IMR-90 (cell line): ENCODE measurements around the gene FRAS1. TPM values are rescaled to one million over a fixed set of nuclear protein-coding genes. Genes with fewer than 3 reads are reported as not detected.

ENCODE experiments used
- ATAC-seq: fragments of 200-7000 bp; cut with Tn5 transposase; 2 replicates; pipeline ENCODE4 v1.9.1; 2020; ENCODE audit warnings: low read depth, mild to moderate bottlenecking, moderate library complexity
- BruUV-seq: library from RNA; stranded (reverse); fragments of 400-500 nt; replicated peaks from 2 replicates; lab custom pipeline; 2021; lab: Mats Ljungman, UMichigan
- CTCF ChIA-PET: fragments of 300-600 bp; formaldehyde crosslinking; extraction: SDS; loops from one replicate; lab custom pipeline; 2021; ENCODE audit warnings: antibody characterized with exemption; lab: Yijun Ruan, JAX
- POLR2A ChIA-PET: fragments of 300-600 bp; sonication (Branson Sonifier 250); formaldehyde crosslinking; loops from one replicate; lab custom pipeline; 2022; ENCODE audit warnings: antibody characterized with exemption; ENCODE audit not compliant: unreplicated experiment; lab: Charles Lee
- DNase-seq: peaks from one replicate; pipeline ENCODE4 v3.0.0; 2013
- H2AFZ ChIP-seq: replicated peaks from 2 replicates; pipeline ENCODE3; 2013; ENCODE audit warnings: low read length, mild to moderate bottlenecking; ENCODE audit not compliant: poor library complexity
- H2AK5ac ChIP-seq: 2 replicates; pipeline ENCODE4 v1.6.1; 2013; ENCODE audit warnings: low read depth, low read length, inconsistent platforms
- H2AK9ac ChIP-seq: replicated peaks from 2 replicates; pipeline ENCODE3; 2013; ENCODE audit warnings: mild to moderate bottlenecking, low read depth, low read length, moderate library complexity; ENCODE audit not compliant: poor library complexity
- H2BK120ac ChIP-seq: 2 replicates; pipeline ENCODE4 v1.6.1; 2013; ENCODE audit warnings: low read depth, low read length, inconsistent platforms
- H2BK15ac ChIP-seq: 3 replicates; pipeline ENCODE4 v1.6.1; 2013; ENCODE audit warnings: low read depth, low read length, inconsistent platforms
- H2BK20ac ChIP-seq: 2 replicates; pipeline ENCODE4 v1.6.1; 2013; ENCODE audit warnings: low read depth, mild to moderate bottlenecking, inconsistent platforms, low read length, moderate library complexity
- H2BK5ac ChIP-seq: 2 replicates; pipeline ENCODE4 v1.6.1; 2013; ENCODE audit warnings: mild to moderate bottlenecking, low read depth, low read length, inconsistent platforms; ENCODE audit not compliant: poor library complexity, severe bottlenecking
- H3K14ac ChIP-seq: replicated peaks from 2 replicates; pipeline ENCODE4 v1.6.1; 2013; ENCODE audit warnings: low read depth, low read length, inconsistent platforms
- H3K18ac ChIP-seq: 2 replicates; pipeline ENCODE4 v1.6.1; 2013; ENCODE audit warnings: low read depth, low read length, control low read depth
- H3K23ac ChIP-seq: 2 replicates; pipeline ENCODE4 v1.6.1; 2013; ENCODE audit warnings: low read depth, low read length, inconsistent platforms
- H3K27ac ChIP-seq: 2 replicates; pipeline ENCODE4 v1.5.1; 2013; ENCODE audit warnings: mild to moderate bottlenecking, control low read depth, low read length; ENCODE audit not compliant: insufficient read depth
- H3K27me3 ChIP-seq: 2 replicates; pipeline ENCODE4 v1.6.1; 2013; ENCODE audit warnings: low read length; ENCODE audit not compliant: control insufficient read depth, insufficient read depth
- H3K36me3 ChIP-seq: 2 replicates; pipeline ENCODE4 v1.6.1; 2013; ENCODE audit warnings: low read length, mixed read lengths; ENCODE audit not compliant: control insufficient read depth, insufficient read depth
- H3K4ac ChIP-seq: 2 replicates; pipeline ENCODE4 v1.6.1; 2013; ENCODE audit warnings: low read depth, low read length, inconsistent platforms
- H3K4me1 ChIP-seq: 2 replicates; pipeline ENCODE4 v1.6.1; 2013; ENCODE audit warnings: low read length, mixed read lengths; ENCODE audit not compliant: control insufficient read depth, insufficient read depth
- H3K4me2 ChIP-seq: 2 replicates; pipeline ENCODE4 v1.6.1; 2013; ENCODE audit warnings: low read depth, mild to moderate bottlenecking, control low read depth, low read length, moderate library complexity
- H3K4me3 ChIP-seq: 2 replicates; pipeline ENCODE4 v1.5.1; 2013; ENCODE audit warnings: low read depth, mild to moderate bottlenecking, control low read depth, low read length, moderate library complexity; ENCODE audit not compliant: insufficient read depth
- H3K56ac ChIP-seq: 2 replicates; pipeline ENCODE4 v1.6.1; 2013; ENCODE audit warnings: low read length, inconsistent platforms; ENCODE audit not compliant: insufficient read depth; ENCODE audit errors: extremely low read depth
- H3K79me1 ChIP-seq, 2 experiments: 2 replicates each; pipeline ENCODE4 v1.6.1; 2013; ENCODE audit warnings: low read length in 2 of 2, inconsistent platforms in 1 of 2, low read depth in 1 of 2
- H3K9ac ChIP-seq: 2 replicates; pipeline ENCODE4 v1.6.1; 2013; ENCODE audit warnings: low read depth, low read length, control low read depth
- H3K9me1 ChIP-seq: 2 replicates; pipeline ENCODE4 v1.6.1; 2013; ENCODE audit warnings: low read length, inconsistent platforms; ENCODE audit not compliant: insufficient read depth
- H3K9me3 ChIP-seq: 2 replicates; pipeline ENCODE4 v1.6.1; 2013; ENCODE audit warnings: low read length; ENCODE audit not compliant: control insufficient read depth, insufficient read depth
- H4K20me1 ChIP-seq: 2 replicates; pipeline ENCODE4 v1.6.1; 2013; ENCODE audit warnings: low read length, inconsistent platforms; ENCODE audit not compliant: insufficient read depth
- H4K5ac ChIP-seq: 2 replicates; pipeline ENCODE4 v1.6.1; 2013; ENCODE audit warnings: mild to moderate bottlenecking, low read depth, low read length, control low read depth
- H4K8ac ChIP-seq, 2 experiments: 2 replicates each; pipeline ENCODE4 v1.6.1; 2013; ENCODE audit warnings: low read depth in 2 of 2, low read length in 2 of 2, control low read depth in 1 of 2, inconsistent platforms in 1 of 2
- H4K91ac ChIP-seq: 2 replicates; pipeline ENCODE4 v1.6.1; 2013; ENCODE audit warnings: low read depth, low read length, inconsistent platforms; ENCODE audit not compliant: insufficient read depth
- CEBPB ChIP-seq: IDR thresholded peaks from 2 replicates; pipeline ENCODE4 v1.6.1; 2012; ENCODE audit warnings: low read depth, low read length, improper control_type of control experiment
- CHD1 ChIP-seq: IDR thresholded peaks from 2 replicates; pipeline ENCODE4 v1.6.1; 2012; ENCODE audit warnings: low read depth, low read length, improper control_type of control experiment
- NFE2L2 ChIP-seq: fragments of 150-350 bp; IDR thresholded peaks from 2 replicates; pipeline ENCODE4 v1.6.1; 2016; ENCODE audit warnings: low read depth, mild to moderate bottlenecking, low read length
- RFX5 ChIP-seq: IDR thresholded peaks from 2 replicates; pipeline ENCODE4 v1.8.0; 2012; ENCODE audit warnings: low read depth, mild to moderate bottlenecking, low read length, moderate library complexity
- WGBS, 2 experiments: methylation state at CpG; one replicate each; pipeline versions ENCODE4 v1.1.5 to v1.1.7; 2013; ENCODE audit warnings: missing lambda C conversion rate in 2 of 2; ENCODE audit not compliant: insufficient read length in 1 of 2; ENCODE audit errors: extremely low coverage in 2 of 2; 5-methylcytosine and 5-hydroxymethylcytosine counted together
- dilution Hi-C: fragments of 300-500 bp; cut with HindIII; formaldehyde crosslinking; loops from one replicate; pipeline ENCODE4 v1.14.3; 2018; ENCODE audit warnings: low sequenced_read_pairs; ENCODE audit not compliant: unreplicated experiment
- in situ Hi-C: fragments of 300-500 bp; cut with MboI; formaldehyde crosslinking; loops from 3 replicates; pipeline ENCODE4 v1.14.3; 2019; ENCODE audit warnings: low sequenced_read_pairs, inconsistent platforms, mixed read lengths
- intact Hi-C: fragments of 100-400 bp; cut with micrococcal nuclease; formaldehyde crosslinking; loops from 2 replicates; pipeline ENCODE4 v1.10.0; 2022
- polyA plus RNA-seq, 3 experiments: library from polyadenylated mRNA; depleted of rRNA; stranded (reverse); fragments of >200 nt; gene quantifications; 2 replicates each; pipeline ENCODE4 v1.2.3, GENCODE V29; 2012; ENCODE audit warnings: low replicate concordance in 1 of 3
- total RNA-seq: library from RNA; depleted of rRNA; stranded (reverse); fragments of >200 nt; gene quantifications from 2 replicates; pipeline ENCODE4 v1.2.3, GENCODE V29; 2012

FRAS1 gene
- total and polyA plus RNA-seq, 2 of the 4 experiments (the other 2 are of a cell fraction): under 0.01 to 0.03 TPM

DNA sequence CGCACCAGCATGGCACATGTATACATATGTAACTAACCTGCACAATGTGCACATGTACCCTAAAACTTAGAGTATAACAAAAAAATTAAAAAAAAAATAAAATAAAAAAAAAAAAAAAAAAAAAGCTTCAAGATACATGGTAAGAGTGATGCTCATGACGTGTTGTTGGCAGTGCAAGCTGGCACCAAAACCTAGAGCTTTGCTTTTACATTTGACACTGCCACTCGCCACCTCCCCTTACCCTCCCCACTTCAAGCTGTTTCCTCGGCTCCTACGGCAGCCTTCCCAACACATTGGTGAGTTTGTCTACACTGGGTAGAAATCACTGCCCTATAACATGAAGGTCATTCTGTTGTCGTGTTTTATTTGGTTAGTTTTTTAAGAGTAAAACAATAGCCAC, 296.8 kb downstream of the FRAS1 start:
- POLR2A ChIA-PET: no interaction called here
- no peak overlapping the region for H2BK20ac ChIP-seq
- H3K18ac ChIP-seq: no peak overlapping the region
- CTCF ChIA-PET: interaction anchor here (1.2 kb wide), 1 partner anchor 20 kb away, joined by 3 read pairs; no protein-coding TSS in a partner anchor
- ATAC-seq: no peak
- no peak overlapping the region for H3K27ac ChIP-seq
- no peak overlapping the region for H2BK15ac ChIP-seq
- dilution Hi-C loops: no loop called here
- H2AK5ac ChIP-seq: no peak overlapping the region
- no peak overlapping the region for H3K23ac ChIP-seq
- H3K14ac ChIP-seq: no peak overlapping the region
- H3K4me3 ChIP-seq: no peak overlapping the region
- H4K8ac ChIP-seq: no peak overlapping the region
- no peak overlapping the region for H2AK9ac ChIP-seq
- intact Hi-C loops: no loop called here
- H3K4me1 ChIP-seq: no peaks in the 10 kb centered on the region
- in situ Hi-C loops: no loop called here
- no peak overlapping the region for H2AFZ ChIP-seq
- BruUV-seq: no TSS peak
- H3K79me1 ChIP-seq: no peaks in the 10 kb centered on the region
- no peak overlapping the region for H3K56ac ChIP-seq
- no peak overlapping the region for H2BK120ac ChIP-seq
- H3K4me2 ChIP-seq: no peak overlapping the region
- no peak for TF ChIP-seq CEBPB
- TF ChIP-seq CHD1: no peak
- TF ChIP-seq RFX5: no peak
- TF ChIP-seq NFE2L2: no peak
- H4K5ac ChIP-seq: no peak overlapping the region
- no peaks in the 10 kb centered on the region for H3K9me1 ChIP-seq
- no peaks in the 10 kb centered on the region for H4K20me1 ChIP-seq
- no peaks in the 10 kb centered on the region for H3K36me3 ChIP-seq
- no peak for DNase-seq
- H2BK5ac ChIP-seq: no peak overlapping the region
- no peaks in the 10 kb centered on the region for H3K9me3 ChIP-seq
- H3K27me3 ChIP-seq: no peaks in the 10 kb centered on the region
- H4K91ac ChIP-seq: no peak overlapping the region
- no peak overlapping the region for H3K9ac ChIP-seq
- H3K4ac ChIP-seq: no peak overlapping the region
- no CpG with 5 or more reads among the region's 6 CpGs for WGBS, 2 experiments
